Astrocyte of the spinal cord (primary cell): ENCODE measurements around the gene DHTKD1.
"Not testable (repeated sequence)": the region's sequence is repeated elsewhere in the genome, so short reads cannot be mapped to it uniquely, and the experiment has no call there.

ENCODE experiments used
- DNase-seq: peaks from one replicate; pipeline ENCODE4 v3.0.0; 2011; ENCODE audit warnings: low read depth, low spot score
- H3K4me3 ChIP-seq: 2 replicates; pipeline ENCODE4 v1.5.1; 2011; ENCODE audit warnings: low read depth, mild to moderate bottlenecking, low read length, moderate library complexity
- in situ Hi-C: cut with HindIII; loops from 2 replicates; pipeline ENCODE4 v1.10.0; 2017; ENCODE audit warnings: low sequenced_read_pairs
- TF ChIP-seq, protein P1 (sequence below): IDR thresholded peaks from 2 replicates; pipeline ENCODE4 v1.5.1; 2012; ENCODE audit warnings: low read depth, mild to moderate bottlenecking, low read length, inconsistent platforms

DHTKD1 gene

GRCh38 chr10:12062754-12063482 lies 5.8 kb upstream of the DHTKD1 start:
- no peak overlapping the region for H3K4me3 ChIP-seq
- TF ChIP-seq, protein P1, sequence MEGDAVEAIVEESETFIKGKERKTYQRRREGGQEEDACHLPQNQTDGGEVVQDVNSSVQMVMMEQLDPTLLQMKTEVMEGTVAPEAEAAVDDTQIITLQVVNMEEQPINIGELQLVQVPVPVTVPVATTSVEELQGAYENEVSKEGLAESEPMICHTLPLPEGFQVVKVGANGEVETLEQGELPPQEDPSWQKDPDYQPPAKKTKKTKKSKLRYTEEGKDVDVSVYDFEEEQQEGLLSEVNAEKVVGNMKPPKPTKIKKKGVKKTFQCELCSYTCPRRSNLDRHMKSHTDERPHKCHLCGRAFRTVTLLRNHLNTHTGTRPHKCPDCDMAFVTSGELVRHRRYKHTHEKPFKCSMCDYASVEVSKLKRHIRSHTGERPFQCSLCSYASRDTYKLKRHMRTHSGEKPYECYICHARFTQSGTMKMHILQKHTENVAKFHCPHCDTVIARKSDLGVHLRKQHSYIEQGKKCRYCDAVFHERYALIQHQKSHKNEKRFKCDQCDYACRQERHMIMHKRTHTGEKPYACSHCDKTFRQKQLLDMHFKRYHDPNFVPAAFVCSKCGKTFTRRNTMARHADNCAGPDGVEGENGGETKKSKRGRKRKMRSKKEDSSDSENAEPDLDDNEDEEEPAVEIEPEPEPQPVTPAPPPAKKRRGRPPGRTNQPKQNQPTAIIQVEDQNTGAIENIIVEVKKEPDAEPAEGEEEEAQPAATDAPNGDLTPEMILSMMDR, result no peak
- DNase-seq, result no peak
- in situ Hi-C loops, result no loop called here

DNA sequence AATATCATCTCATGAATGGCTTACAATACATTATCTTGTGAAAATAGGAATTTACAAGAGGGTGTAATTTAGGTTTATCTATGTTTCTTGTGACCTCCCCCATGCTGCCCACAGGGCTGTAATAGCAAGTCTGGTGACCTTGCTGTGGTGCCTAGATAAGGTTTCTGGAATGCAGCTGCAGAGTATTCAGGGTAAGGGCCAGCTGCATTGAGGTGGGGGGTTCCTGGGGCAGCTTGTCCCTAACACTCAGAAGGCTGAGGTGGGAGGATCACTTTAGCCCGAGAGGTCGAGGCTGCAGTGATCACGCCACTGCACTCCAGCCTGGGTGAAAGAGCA lies 5.3 kb upstream of the DHTKD1 start:
- H3K4me3 ChIP-seq, result no peak overlapping the region
- DNase-seq, result no peak
- in situ Hi-C loops, result no loop called here
- TF ChIP-seq, protein P1, result no peak

- TF ChIP-seq, protein P1, result no peak
- no peak overlapping the region for H3K4me3 ChIP-seq
- DNase-seq, result peak; percentile 85
- in situ Hi-C loops, result no loop called here
Observed at GRCh38 chr10:12067336-12067735, 1.4 kb upstream of the DHTKD1 start.

- H3K4me3 ChIP-seq, DNase-seq, in situ Hi-C loops: not testable (repeated sequence)
Observed at GRCh38 chr10:12071441-12071840, 2.7 kb downstream of the DHTKD1 start.

- DNase-seq, result no peak
- H3K4me3 ChIP-seq, result no peak overlapping the region
- TF ChIP-seq, protein P1, result no peak
- in situ Hi-C loops, result no loop called here
Observed at GRCh38 chr10:12073526-12073925, 4.8 kb downstream of the DHTKD1 start.

DNA sequence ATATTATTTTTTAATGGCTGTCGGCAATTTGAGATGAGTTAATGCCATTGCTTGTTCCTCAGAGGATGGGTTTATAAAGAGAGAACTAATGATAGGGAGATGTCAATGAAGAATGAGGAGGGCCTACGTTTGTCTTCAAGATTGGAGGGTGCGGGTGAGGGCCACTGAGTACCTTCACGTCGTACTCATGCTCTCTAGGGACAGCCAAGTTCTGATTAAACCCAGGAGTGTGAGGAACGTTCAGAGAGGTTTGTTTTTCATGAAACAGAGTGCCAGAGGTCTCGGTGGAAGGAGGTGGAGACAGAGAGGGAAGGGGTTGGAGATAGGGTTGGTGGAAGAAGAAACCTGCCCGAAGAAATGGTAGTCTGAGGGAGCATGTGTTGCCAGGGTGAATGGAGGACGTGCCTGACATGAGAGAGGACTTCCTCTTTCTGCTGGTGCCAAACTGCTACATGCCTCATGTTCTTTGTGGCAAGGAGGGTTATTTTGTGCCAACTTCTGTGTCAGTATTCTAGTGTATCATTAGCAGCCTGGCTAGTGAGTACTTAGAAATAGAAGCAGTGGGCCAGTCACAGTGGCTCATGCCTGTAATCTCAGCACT lies 8.9 kb downstream of the DHTKD1 start:
- no peak for DNase-seq
- H3K4me3 ChIP-seq, result no peak overlapping the region
- in situ Hi-C loops, result no loop called here
- TF ChIP-seq, protein P1, result no peak

DNA sequence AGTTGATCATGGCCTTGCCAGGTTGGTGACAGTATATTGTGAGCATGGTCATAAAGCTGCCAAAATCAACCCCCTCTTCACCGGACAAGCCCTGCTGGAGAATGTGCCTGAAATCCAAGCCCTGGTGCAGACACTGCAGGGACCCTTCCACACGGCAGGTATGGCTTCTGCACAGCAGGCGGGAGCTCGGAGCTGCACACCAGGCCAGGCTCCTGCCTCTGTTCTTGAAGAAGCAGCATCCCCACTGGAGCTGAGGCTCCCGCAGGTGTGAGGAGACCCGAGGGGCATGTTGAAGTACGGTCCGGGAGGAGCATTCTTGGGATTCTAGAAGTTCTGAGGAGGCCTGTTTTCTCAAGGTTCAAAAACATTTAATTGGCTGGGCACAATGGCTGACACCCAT lies 12.7 kb downstream of the DHTKD1 start:
- DNase-seq, result no peak
- H3K4me3 ChIP-seq, result no peak overlapping the region
- in situ Hi-C loops, result no loop called here
- TF ChIP-seq, protein P1, result no peak
